Tongue (tissue), 2 donors: ENCODE measurements around the gene DSTN. TPM values are rescaled to one million over a fixed set of nuclear protein-coding genes. Genes with fewer than 3 reads are reported as not detected.
A peak's percentile ranks its signal among the peaks of the same experiment; 100 is the strongest.

ENCODE experiments used
- DNase-seq: peaks from one replicate; pipeline ENCODE4 v3.0.0-alpha.2; 2015
- total RNA-seq: library from RNA; depleted of rRNA; stranded (reverse); fragments of >200 nt; gene quantifications from one replicate; pipeline ENCODE4 v1.2.3, GENCODE V29; 2014

The DSTN gene
- total RNA-seq, 1 donor from 2014 or later = 244 TPM

GRCh38 chr20:17625246-17626051 is 55.6 kb downstream of the DSTN start:
- DNase-seq = no peak

- DNase-seq = no peak
Measured at GRCh38 chr20:17626217-17627007, 56.5 kb downstream of the DSTN start.

GRCh38 chr20:17627101-17627955 is 57.5 kb downstream of the DSTN start:
- DNase-seq = no peak

- DNase-seq = no peak
Measured at GRCh38 chr20:17628101-17628841, 58.4 kb downstream of the DSTN start.

- DNase-seq = no peak
Measured at GRCh38 chr20:17629025-17629424, 59.1 kb downstream of the DSTN start.

GRCh38 chr20:17629678-17630089 is 59.8 kb downstream of the DSTN start:
- no peak for DNase-seq

GRCh38 chr20:17630151-17630805 is 60.4 kb downstream of the DSTN start:
- no peak for DNase-seq

- DNase-seq = no peak
Measured at GRCh38 chr20:17630806-17631195, 60.9 kb downstream of the DSTN start.

- no peak for DNase-seq
Measured at GRCh38 chr20:17631576-17632319, 61.9 kb downstream of the DSTN start.

- DNase-seq = no peak
Measured at GRCh38 chr20:17633221-17633849, 63.5 kb downstream of the DSTN start.

- DNase-seq = no peak
Measured at GRCh38 chr20:17633850-17634500, 64.1 kb downstream of the DSTN start.

- DNase-seq = no peak
Measured at GRCh38 chr20:17634661-17635331, 64.9 kb downstream of the DSTN start.

GRCh38 chr20:17635332-17636244 is 65.7 kb downstream of the DSTN start:
- DNase-seq = no peak

- DNase-seq = peak; percentile 84
Measured at GRCh38 chr20:17636523-17637412, 66.9 kb downstream of the DSTN start.

GRCh38 chr20:17637413-17637780 is 67.5 kb downstream of the DSTN start:
- no peak for DNase-seq

GRCh38 chr20:17637985-17638640 is 68.2 kb downstream of the DSTN start:
- DNase-seq = no peak
